ENCODE results near the gene UBE2E2.

GRCh38 chr3:23405081-23405480, 202.0 kb downstream of the UBE2E2 start:
- TF ChIP-seq CTCF (conservative IDR thresholded peaks at IDR 0.05; ENCODE audit: low read length) (no peak), EZH2phosphoT487 (IDR thresholded peaks at IDR 0.05; ENCODE audit: borderline replicate concordance) (no peak)
